HL-60/S4 (cell line): ENCODE results near the gene IDH3G.

Experiments used
- in situ Hi-C: fragments of 300-500 bp; cut with MboI; formaldehyde crosslinking; loops from 2 replicates; pipeline ENCODE4 v1.14.3; 2022; ENCODE audit warnings: low sequenced_read_pairs

IDH3G gene

GRCh38 chrX:153736871-153737441 lies 57.2 kb downstream of the IDH3G start:
- in situ Hi-C loops: loop anchor here (25.0 kb wide), 1 partner anchor 800 kb away; the partner anchor contains the start of genes G6PD and IKBKG

DNA sequence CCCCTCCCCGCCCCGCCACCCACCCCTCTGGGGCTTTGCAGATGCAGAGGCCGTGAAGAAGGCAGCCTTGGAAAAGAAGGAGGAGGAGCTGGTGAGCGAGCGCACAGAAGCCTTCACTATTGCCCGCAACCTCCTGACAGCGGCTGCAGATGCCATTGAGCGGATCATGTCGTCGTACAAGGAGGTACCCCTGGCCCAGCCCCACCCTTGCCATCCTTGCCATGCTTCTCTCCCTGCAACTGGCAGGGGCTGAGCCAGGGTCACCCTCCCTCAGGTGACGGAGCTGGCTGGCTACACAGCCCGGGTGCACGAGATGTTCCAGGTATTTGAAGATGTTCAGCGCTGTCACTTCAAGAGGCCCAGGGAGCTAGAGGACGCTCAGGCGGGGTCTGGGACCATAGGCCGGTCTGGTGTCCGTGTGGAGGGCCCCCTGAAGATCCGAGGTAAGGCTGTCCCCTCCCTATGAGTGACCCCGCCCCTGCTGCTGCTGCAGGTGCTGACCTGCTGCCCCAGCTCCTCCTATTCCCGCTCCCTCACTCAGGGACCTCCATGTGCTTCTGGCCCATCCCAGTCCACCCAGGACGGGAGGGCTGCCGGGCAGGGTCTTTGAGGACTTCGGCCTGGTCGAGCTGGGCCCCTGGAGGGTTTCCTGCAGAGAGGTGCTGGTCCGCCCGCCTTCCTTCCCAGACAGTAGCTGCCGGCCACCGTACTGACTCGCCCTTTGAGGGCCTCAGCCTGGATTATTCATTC lies 57.9 kb downstream of the IDH3G start:
- in situ Hi-C loops: loop anchor here (25.0 kb wide), 1 partner anchor 801 kb away; the partner anchor contains the start of genes G6PD and IKBKG
